SH-SY5Y (cell line): ENCODE results near the gene DYNLT2B.

Source experiments
- GATA2 ChIP-seq: IDR thresholded peaks from 2 replicates; pipeline ENCODE4 v1.6.1; 2011; ENCODE audit warnings: mild to moderate bottlenecking, low read depth, low read length
- GATA3 ChIP-seq: IDR thresholded peaks from 2 replicates; pipeline ENCODE4 v1.6.1; 2011; ENCODE audit warnings: low read depth, mild to moderate bottlenecking, low read length, moderate library complexity

GRCh38 chr3:196357905-196358304, 39.9 kb upstream of the DYNLT2B start:
- TF ChIP-seq GATA3, result no peak
- TF ChIP-seq GATA2, result no peak
